Measurements from ENCODE around the gene ROCK1.

- TF ChIP-seq POLR2A (conservative IDR thresholded peaks at IDR 0.05) (no peak), ZNF24 (IDR thresholded peaks at IDR 0.05) (no peak)
Observed at GRCh38 chr18:21141668-21142422, 30.2 kb upstream of the ROCK1 start.
